SK-N-SH treated with all-trans-retinoic acid at 6 μM for 48 hours (cell line): Measurements from ENCODE around the gene CDH4.

Experiments
- ATAC-seq: fragments of 200-7000 bp; cut with Tn5 transposase; 3 replicates; pipeline ENCODE4 v1.9.1; 2020; ENCODE audit warnings: mild to moderate bottlenecking, moderate library complexity
- ARNTL ChIP-seq: fragments of 450-650 bp; formaldehyde crosslinking; IDR thresholded peaks from 2 replicates; pipeline ENCODE4 v1.5.0; 2020; ENCODE audit warnings: low read depth, mild to moderate bottlenecking, moderate library complexity, borderline replicate concordance
- BACH2 ChIP-seq: fragments of 250-450 bp; sonication (Bioruptor Pico); IDR thresholded peaks from 2 replicates; pipeline ENCODE4 v1.9.0; 2021; ENCODE audit warnings: mild to moderate bottlenecking, borderline replicate concordance
- CSDC2 ChIP-seq: fragments of 250-450 bp; sonication (Bioruptor Pico); IDR thresholded peaks from 2 replicates; pipeline ENCODE4 v1.5.0; 2020; ENCODE audit warnings: mild to moderate bottlenecking, moderate library complexity
- CSRNP3 ChIP-seq: fragments of 250-450 bp; sonication (Bioruptor Pico); IDR thresholded peaks from 2 replicates; pipeline ENCODE4 v1.5.1; 2021; ENCODE audit warnings: mild to moderate bottlenecking, moderate library complexity
- GLIS3 ChIP-seq: fragments of 250-450 bp; sonication (Bioruptor Pico); IDR thresholded peaks from 2 replicates; pipeline ENCODE4 v1.5.0; 2020; ENCODE audit warnings: mild to moderate bottlenecking, moderate library complexity
- ISL1 ChIP-seq: fragments of 250-450 bp; sonication (Bioruptor Pico); IDR thresholded peaks from 2 replicates; pipeline ENCODE4 v2.1.2; 2022; ENCODE audit warnings: mild to moderate bottlenecking, moderate library complexity
- OSR1 ChIP-seq: fragments of 250-450 bp; sonication (Bioruptor Pico); IDR thresholded peaks from 2 replicates; pipeline ENCODE4 v1.8.0; 2022; ENCODE audit warnings: moderate library complexity, mild to moderate bottlenecking, inconsistent platforms
- PPARA ChIP-seq: fragments of 250-450 bp; sonication (Bioruptor Pico); IDR thresholded peaks from 2 replicates; pipeline ENCODE4 v1.5.0; 2020; ENCODE audit warnings: mild to moderate bottlenecking, borderline replicate concordance
- RARB ChIP-seq: fragments of 250-450 bp; sonication (Bioruptor Pico); IDR thresholded peaks from 2 replicates; pipeline ENCODE4 v1.8.0; 2021; ENCODE audit warnings: mild to moderate bottlenecking, moderate library complexity
- SNAI2 ChIP-seq: fragments of 250-450 bp; sonication (Bioruptor Pico); IDR thresholded peaks from 2 replicates; pipeline ENCODE4 v1.5.0; 2020; ENCODE audit warnings: mild to moderate bottlenecking, moderate library complexity
- TCF4 ChIP-seq: fragments of 250-450 bp; sonication (Bioruptor Pico); IDR thresholded peaks from 2 replicates; pipeline ENCODE4 v1.8.0; 2021; ENCODE audit warnings: mild to moderate bottlenecking, moderate library complexity, borderline replicate concordance
- TOX ChIP-seq: fragments of 250-450 bp; sonication (Bioruptor Pico); IDR thresholded peaks from 2 replicates; pipeline ENCODE4 v1.8.0; 2021; ENCODE audit warnings: mild to moderate bottlenecking, moderate library complexity, borderline replicate concordance
- ZC3H10 ChIP-seq: fragments of 250-450 bp; sonication (Bioruptor Pico); IDR thresholded peaks from 2 replicates; pipeline ENCODE4 v1.5.1; 2021; ENCODE audit warnings: mild to moderate bottlenecking, moderate library complexity
- ZFP30 ChIP-seq: fragments of 450-650 bp; formaldehyde crosslinking; IDR thresholded peaks from 2 replicates; pipeline ENCODE4 v1.5.0; 2022; ENCODE audit warnings: mild to moderate bottlenecking, moderate library complexity
- ZNF565 ChIP-seq: fragments of 450-650 bp; formaldehyde crosslinking; conservative IDR thresholded peaks from 2 replicates; pipeline ENCODE4 v1.5.0; 2020; ENCODE audit warnings: low read depth, mild to moderate bottlenecking, moderate library complexity
- ZNF8 ChIP-seq: fragments of 450-650 bp; formaldehyde crosslinking; IDR thresholded peaks from 2 replicates; pipeline ENCODE4 v1.5.0; 2020; ENCODE audit warnings: mild to moderate bottlenecking, moderate library complexity
- TF ChIP-seq, protein P1 (sequence below): fragments of 250-450 bp; sonication (Bioruptor Pico); IDR thresholded peaks from 2 replicates; pipeline ENCODE4 v1.5.1; 2020; ENCODE audit warnings: low read depth, mild to moderate bottlenecking, moderate library complexity
- TF ChIP-seq, protein P2 (sequence below): fragments of 250-450 bp; sonication (Bioruptor Pico); IDR thresholded peaks from 2 replicates; pipeline ENCODE4 v1.8.0; 2020; ENCODE audit warnings: mild to moderate bottlenecking, moderate library complexity, borderline replicate concordance
- TF ChIP-seq, protein P3 (sequence below): fragments of 250-450 bp; sonication (Bioruptor Pico); IDR thresholded peaks from 2 replicates; pipeline ENCODE4 v1.8.0; 2021; ENCODE audit warnings: low read depth, mild to moderate bottlenecking, moderate library complexity, borderline replicate concordance
- TF ChIP-seq, protein P4 (sequence below): fragments of 250-450 bp; sonication (Bioruptor Pico); IDR thresholded peaks from 2 replicates; pipeline ENCODE4 v1.5.0; 2020; ENCODE audit warnings: mild to moderate bottlenecking, moderate library complexity

CDH4 gene

GRCh38 chr20:61757678-61758563 lies 505.9 kb downstream of the CDH4 start:
- no peak for TF ChIP-seq TCF4
- TF ChIP-seq CSRNP3 (CRISPR knock-in tag), result no peak
- TF ChIP-seq ZC3H10 (CRISPR knock-in tag), result no peak
- TF ChIP-seq SNAI2 (CRISPR knock-in tag), result no peak
- no peak for TF ChIP-seq PPARA (CRISPR knock-in tag)
- TF ChIP-seq, protein P1, sequence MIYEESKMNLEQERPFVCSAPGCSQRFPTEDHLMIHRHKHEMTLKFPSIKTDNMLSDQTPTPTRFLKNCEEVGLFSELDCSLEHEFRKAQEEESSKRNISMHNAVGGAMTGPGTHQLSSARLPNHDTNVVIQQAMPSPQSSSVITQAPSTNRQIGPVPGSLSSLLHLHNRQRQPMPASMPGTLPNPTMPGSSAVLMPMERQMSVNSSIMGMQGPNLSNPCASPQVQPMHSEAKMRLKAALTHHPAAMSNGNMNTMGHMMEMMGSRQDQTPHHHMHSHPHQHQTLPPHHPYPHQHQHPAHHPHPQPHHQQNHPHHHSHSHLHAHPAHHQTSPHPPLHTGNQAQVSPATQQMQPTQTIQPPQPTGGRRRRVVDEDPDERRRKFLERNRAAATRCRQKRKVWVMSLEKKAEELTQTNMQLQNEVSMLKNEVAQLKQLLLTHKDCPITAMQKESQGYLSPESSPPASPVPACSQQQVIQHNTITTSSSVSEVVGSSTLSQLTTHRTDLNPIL (CRISPR knock-in tag), result no peak
- TF ChIP-seq ZNF8, result no peak
- no peak for TF ChIP-seq ZFP30
- TF ChIP-seq RARB (CRISPR knock-in tag), result no peak
- TF ChIP-seq BACH2 (CRISPR knock-in tag), result no peak
- TF ChIP-seq, protein P2, sequence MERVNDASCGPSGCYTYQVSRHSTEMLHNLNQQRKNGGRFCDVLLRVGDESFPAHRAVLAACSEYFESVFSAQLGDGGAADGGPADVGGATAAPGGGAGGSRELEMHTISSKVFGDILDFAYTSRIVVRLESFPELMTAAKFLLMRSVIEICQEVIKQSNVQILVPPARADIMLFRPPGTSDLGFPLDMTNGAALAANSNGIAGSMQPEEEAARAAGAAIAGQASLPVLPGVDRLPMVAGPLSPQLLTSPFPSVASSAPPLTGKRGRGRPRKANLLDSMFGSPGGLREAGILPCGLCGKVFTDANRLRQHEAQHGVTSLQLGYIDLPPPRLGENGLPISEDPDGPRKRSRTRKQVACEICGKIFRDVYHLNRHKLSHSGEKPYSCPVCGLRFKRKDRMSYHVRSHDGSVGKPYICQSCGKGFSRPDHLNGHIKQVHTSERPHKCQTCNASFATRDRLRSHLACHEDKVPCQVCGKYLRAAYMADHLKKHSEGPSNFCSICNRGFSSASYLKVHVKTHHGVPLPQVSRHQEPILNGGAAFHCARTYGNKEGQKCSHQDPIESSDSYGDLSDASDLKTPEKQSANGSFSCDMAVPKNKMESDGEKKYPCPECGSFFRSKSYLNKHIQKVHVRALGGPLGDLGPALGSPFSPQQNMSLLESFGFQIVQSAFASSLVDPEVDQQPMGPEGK (CRISPR knock-in tag), result no peak
- no peak for TF ChIP-seq ARNTL (CRISPR knock-in tag)
- TF ChIP-seq TOX (CRISPR knock-in tag), result no peak
- TF ChIP-seq, protein P3, sequence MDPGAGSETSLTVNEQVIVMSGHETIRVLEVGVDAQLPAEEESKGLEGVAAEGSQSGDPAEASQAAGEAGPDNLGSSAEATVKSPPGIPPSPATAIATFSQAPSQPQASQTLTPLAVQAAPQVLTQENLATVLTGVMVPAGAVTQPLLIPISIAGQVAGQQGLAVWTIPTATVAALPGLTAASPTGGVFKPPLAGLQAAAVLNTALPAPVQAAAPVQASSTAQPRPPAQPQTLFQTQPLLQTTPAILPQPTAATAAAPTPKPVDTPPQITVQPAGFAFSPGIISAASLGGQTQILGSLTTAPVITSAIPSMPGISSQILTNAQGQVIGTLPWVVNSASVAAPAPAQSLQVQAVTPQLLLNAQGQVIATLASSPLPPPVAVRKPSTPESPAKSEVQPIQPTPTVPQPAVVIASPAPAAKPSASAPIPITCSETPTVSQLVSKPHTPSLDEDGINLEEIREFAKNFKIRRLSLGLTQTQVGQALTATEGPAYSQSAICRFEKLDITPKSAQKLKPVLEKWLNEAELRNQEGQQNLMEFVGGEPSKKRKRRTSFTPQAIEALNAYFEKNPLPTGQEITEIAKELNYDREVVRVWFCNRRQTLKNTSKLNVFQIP, result no peak
- TF ChIP-seq ZNF565 (CRISPR knock-in tag), result no peak
- no peak for ATAC-seq

GRCh38 chr20:61758564-61759200 lies 506.6 kb downstream of the CDH4 start:
- ATAC-seq, result no peak
- no peak for TF ChIP-seq ZC3H10 (CRISPR knock-in tag)
- TF ChIP-seq, protein P2 (CRISPR knock-in tag), result no peak
- TF ChIP-seq ISL1 (CRISPR knock-in tag), result no peak
- no peak for TF ChIP-seq CSDC2 (CRISPR knock-in tag)
- no peak for TF ChIP-seq OSR1
- no peak for TF ChIP-seq ZNF565 (CRISPR knock-in tag)

- ATAC-seq, result no peak
- no peak for TF ChIP-seq GLIS3
- no peak for TF ChIP-seq ZNF565 (CRISPR knock-in tag)
- TF ChIP-seq BACH2 (CRISPR knock-in tag), result no peak
- TF ChIP-seq TCF4, result no peak
- TF ChIP-seq RARB (CRISPR knock-in tag), result no peak
- TF ChIP-seq, protein P4, sequence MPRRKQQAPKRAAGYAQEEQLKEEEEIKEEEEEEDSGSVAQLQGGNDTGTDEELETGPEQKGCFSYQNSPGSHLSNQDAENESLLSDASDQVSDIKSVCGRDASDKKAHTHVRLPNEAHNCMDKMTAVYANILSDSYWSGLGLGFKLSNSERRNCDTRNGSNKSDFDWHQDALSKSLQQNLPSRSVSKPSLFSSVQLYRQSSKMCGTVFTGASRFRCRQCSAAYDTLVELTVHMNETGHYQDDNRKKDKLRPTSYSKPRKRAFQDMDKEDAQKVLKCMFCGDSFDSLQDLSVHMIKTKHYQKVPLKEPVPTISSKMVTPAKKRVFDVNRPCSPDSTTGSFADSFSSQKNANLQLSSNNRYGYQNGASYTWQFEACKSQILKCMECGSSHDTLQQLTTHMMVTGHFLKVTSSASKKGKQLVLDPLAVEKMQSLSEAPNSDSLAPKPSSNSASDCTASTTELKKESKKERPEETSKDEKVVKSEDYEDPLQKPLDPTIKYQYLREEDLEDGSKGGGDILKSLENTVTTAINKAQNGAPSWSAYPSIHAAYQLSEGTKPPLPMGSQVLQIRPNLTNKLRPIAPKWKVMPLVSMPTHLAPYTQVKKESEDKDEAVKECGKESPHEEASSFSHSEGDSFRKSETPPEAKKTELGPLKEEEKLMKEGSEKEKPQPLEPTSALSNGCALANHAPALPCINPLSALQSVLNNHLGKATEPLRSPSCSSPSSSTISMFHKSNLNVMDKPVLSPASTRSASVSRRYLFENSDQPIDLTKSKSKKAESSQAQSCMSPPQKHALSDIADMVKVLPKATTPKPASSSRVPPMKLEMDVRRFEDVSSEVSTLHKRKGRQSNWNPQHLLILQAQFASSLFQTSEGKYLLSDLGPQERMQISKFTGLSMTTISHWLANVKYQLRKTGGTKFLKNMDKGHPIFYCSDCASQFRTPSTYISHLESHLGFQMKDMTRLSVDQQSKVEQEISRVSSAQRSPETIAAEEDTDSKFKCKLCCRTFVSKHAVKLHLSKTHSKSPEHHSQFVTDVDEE (CRISPR knock-in tag), result no peak
- no peak for TF ChIP-seq PPARA (CRISPR knock-in tag)
- no peak for TF ChIP-seq CSDC2 (CRISPR knock-in tag)
- TF ChIP-seq, protein P1 (CRISPR knock-in tag), result no peak
Observed at GRCh38 chr20:61759286-61760065, 507.4 kb downstream of the CDH4 start.
